Heart left ventricle (tissue), 13 donors: ENCODE measurements around the gene KRTAP12-4.
"Not testable (repeated sequence)": the region's sequence is repeated elsewhere in the genome, so short reads cannot be mapped to it uniquely, and the experiment has no call there.

Source experiments
- POLR2A ChIP-seq, 2 donors: fragments of 450-650 bp; IDR thresholded peaks; one replicate each; pipeline ENCODE4 v1.6.1; 2017; ENCODE audit warnings: antibody characterized with exemption in 2 of 2, mild to moderate bottlenecking in 2 of 2, moderate library complexity in 2 of 2
- TF ChIP-seq, protein P1 (sequence below), 12 donors: fragments of 200-600 bp; sonication (generic) in 4 of 12; IDR thresholded peaks; one replicate each; pipeline versions ENCODE4 v1.5.0 to v1.8.0; 2018 to 2022; ENCODE audit warnings: antibody characterized with exemption in 12 of 12, mild to moderate bottlenecking in 5 of 12
- donor health status: ischemic (EF 13 %, LVEDD 7.1; RV severe dilation, severe dysfunction).
- donor health status: DM: no; HTN: yes; CAD: no.
- donor health status: DM: no; HTN: no; CAD: no.
- donor health status: ischemic (EF 25% LVEDD 6.9; RV normal size, moderate dysfunction).
- donor health status: ischemic (EF 25% LVEDD 5.7; RV mildly dilated, moderate dysfunction).
- donor health status: ischemic (EF 35%, LVEDD 5.7; RV mildly dilated, moderate dysfunction).
- donor health status: nonischemic (EF 11% LVEDD 7.7; RV severe dilation, severe dysfunction).
- donor health status: DM: yes; HTN: yes; CAD: no.
- donor health status: PGD.
- donor health status: ischemic (EF 29% LVEDD 5.4; RV normal size, mild dysfunction).
- donor health status: nonischemic (EF 23%, LVEDD 6.1; RV moderate dilation, normal function).

- TF ChIP-seq, protein P1, sequence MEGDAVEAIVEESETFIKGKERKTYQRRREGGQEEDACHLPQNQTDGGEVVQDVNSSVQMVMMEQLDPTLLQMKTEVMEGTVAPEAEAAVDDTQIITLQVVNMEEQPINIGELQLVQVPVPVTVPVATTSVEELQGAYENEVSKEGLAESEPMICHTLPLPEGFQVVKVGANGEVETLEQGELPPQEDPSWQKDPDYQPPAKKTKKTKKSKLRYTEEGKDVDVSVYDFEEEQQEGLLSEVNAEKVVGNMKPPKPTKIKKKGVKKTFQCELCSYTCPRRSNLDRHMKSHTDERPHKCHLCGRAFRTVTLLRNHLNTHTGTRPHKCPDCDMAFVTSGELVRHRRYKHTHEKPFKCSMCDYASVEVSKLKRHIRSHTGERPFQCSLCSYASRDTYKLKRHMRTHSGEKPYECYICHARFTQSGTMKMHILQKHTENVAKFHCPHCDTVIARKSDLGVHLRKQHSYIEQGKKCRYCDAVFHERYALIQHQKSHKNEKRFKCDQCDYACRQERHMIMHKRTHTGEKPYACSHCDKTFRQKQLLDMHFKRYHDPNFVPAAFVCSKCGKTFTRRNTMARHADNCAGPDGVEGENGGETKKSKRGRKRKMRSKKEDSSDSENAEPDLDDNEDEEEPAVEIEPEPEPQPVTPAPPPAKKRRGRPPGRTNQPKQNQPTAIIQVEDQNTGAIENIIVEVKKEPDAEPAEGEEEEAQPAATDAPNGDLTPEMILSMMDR (IDR thresholded peaks at IDR 0.05) = not testable (repeated sequence)
- not testable (repeated sequence) for TF ChIP-seq POLR2A (IDR thresholded peaks at IDR 0.05)
Measured at GRCh38 chr21:44610157-44610843, 44.2 kb downstream of the KRTAP12-4 start.
